CD4-positive, alpha-beta memory T cell (primary cell): ENCODE measurements around the gene SLC22A13. TPM values are rescaled to one million over a fixed set of nuclear protein-coding genes. Genes with fewer than 3 reads are reported as not detected.
A peak's percentile ranks its signal among the peaks of the same experiment; 100 is the strongest.

ENCODE experiments used
- CTCF ChIA-PET: fragments of 350-600 bp; sonication (Branson Sonifier 250); formaldehyde crosslinking; loops from one replicate; lab custom pipeline; 2021; ENCODE audit warnings: inconsistent platforms; ENCODE audit not compliant: partially characterized antibody; lab: Charles Lee
- POLR2A ChIA-PET: fragments of 350-600 bp; sonication (Branson Sonifier 250); formaldehyde crosslinking; loops from one replicate; lab custom pipeline; 2021; ENCODE audit not compliant: partially characterized antibody; lab: Charles Lee
- DNase-seq, 5 donors: peaks; one replicate each; pipeline versions ENCODE4 v3.0.0 to v3.0.0-alpha.2; 2020 to 2022; ENCODE audit warnings: mixed read lengths in 1 of 5
- H3K27ac ChIP-seq: one replicate; pipeline ENCODE4 v1.7.0; 2013; ENCODE audit warnings: low read depth, low read length
- H3K27me3 ChIP-seq: 2 replicates; pipeline ENCODE4 v1.7.0; 2013; ENCODE audit warnings: mild to moderate bottlenecking, low read length, moderate library complexity; ENCODE audit not compliant: insufficient read depth
- H3K36me3 ChIP-seq: 2 replicates; pipeline ENCODE4 v1.7.0; 2013; ENCODE audit warnings: mild to moderate bottlenecking, low read length, moderate library complexity; ENCODE audit not compliant: insufficient read depth
- H3K4me1 ChIP-seq: 2 replicates; pipeline ENCODE4 v1.7.0; 2013; ENCODE audit warnings: mild to moderate bottlenecking, low read length, moderate library complexity; ENCODE audit not compliant: insufficient read depth
- H3K4me3 ChIP-seq, 2 donors: one replicate each; pipeline ENCODE4 v1.7.0; 2013; ENCODE audit warnings: low read length in 2 of 2, mild to moderate bottlenecking in 1 of 2
- H3K9me3 ChIP-seq, 2 donors: one replicate each; pipeline ENCODE4 v1.7.0; 2013; ENCODE audit warnings: low read length in 2 of 2, control low read depth in 1 of 2; ENCODE audit not compliant: control insufficient read depth in 1 of 2
- H3K27ac Mint-ChIP-seq, 7 donors: one replicate each; pipeline ENCODE4 v1.8.0; 2020 to 2021; ENCODE audit warnings: mixed read lengths in 7 of 7, mild to moderate bottlenecking in 6 of 7, inconsistent platforms in 3 of 7, moderate library complexity in 3 of 7
- H3K27me3 Mint-ChIP-seq, 2 donors: one replicate each; pipeline ENCODE4 v1.8.0; 2020 to 2021; ENCODE audit warnings: mixed read lengths in 2 of 2
- H3K36me3 Mint-ChIP-seq, 2 donors: one replicate each; pipeline ENCODE4 v1.8.0; 2020 to 2021; ENCODE audit warnings: mixed read lengths in 2 of 2, inconsistent platforms in 1 of 2, mild to moderate bottlenecking in 1 of 2
- H3K4me1 Mint-ChIP-seq, 4 donors: one replicate each; pipeline ENCODE4 v1.8.0; 2020 to 2021; ENCODE audit warnings: mixed read lengths in 4 of 4, mild to moderate bottlenecking in 1 of 4
- H3K4me3 Mint-ChIP-seq, 8 donors: one replicate each; pipeline ENCODE4 v1.8.0; 2020 to 2021; ENCODE audit warnings: mixed read lengths in 8 of 8, mild to moderate bottlenecking in 7 of 8, moderate library complexity in 6 of 8, inconsistent platforms in 3 of 8
- H3K9me3 Mint-ChIP-seq, 8 donors: one replicate each; pipeline ENCODE4 v1.8.0; 2020 to 2021; ENCODE audit warnings: mixed read lengths in 8 of 8, mild to moderate bottlenecking in 5 of 8, inconsistent platforms in 3 of 8, moderate library complexity in 1 of 8
- intact Hi-C: fragments of 100-400 bp; cut with micrococcal nuclease; formaldehyde crosslinking; loops from one replicate; pipeline ENCODE4 v1.15.1; 2023
- polyA plus RNA-seq, 2 donors: library from polyadenylated mRNA; unstranded; fragments of 300-500 nt; fragmentation: Illumina TruSeq; gene quantifications; one replicate each; pipeline ENCODE4 v1.2.3, GENCODE V29; 2021
- total RNA-seq, 2 experiments: library from RNA; stranded (reverse); gene quantifications; one replicate each; pipeline ENCODE4 v1.2.3, GENCODE V29; 2021

SLC22A13 gene
- total RNA-seq: under 1 TPM; 0.44 to 0.67 TPM
- polyA plus RNA-seq: under 1 TPM in 1 of 2 donors, not detected in 1; 0.18 TPM

DNA sequence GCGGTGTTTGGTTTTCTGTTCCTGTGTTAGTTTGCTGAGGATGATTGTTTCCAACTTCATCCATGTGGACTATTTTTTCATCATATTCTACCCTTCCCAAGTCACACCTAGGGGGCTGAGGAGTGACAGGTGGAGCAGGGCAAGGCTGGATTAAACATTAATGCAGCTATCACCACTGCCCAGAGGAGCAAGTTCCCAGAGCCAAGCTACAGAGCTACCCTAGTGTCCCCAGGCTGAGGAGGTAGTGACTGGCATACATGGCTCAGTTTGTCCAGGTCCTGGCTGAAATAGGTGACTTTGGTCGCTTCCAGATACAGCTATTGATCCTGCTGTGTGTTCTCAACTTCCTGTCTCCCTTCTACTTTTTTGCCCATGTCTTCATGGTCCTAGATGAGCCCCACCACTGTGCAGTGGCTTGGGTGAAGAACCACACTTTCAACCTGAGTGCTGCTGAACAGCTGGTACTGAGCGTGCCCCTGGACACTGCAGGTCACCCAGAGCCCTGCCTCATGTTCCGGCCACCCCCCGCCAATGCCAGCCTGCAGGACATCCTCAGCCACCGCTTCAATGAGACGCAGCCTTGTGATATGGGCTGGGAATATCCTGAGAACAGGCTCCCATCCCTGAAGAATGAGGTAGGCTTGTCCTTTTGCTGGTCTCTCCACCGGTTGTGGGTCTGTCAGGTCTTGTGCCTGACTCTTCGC lies at the start of gene SLC22A13:
SLC22A13 (plus strand) TSS at position 209 of the 704 bp plus-strand sequence; CDS start at position 258, 49 bp downstream.
- H3K27me3 ChIP-seq: no peaks in the 10 kb centered on the region
- DNase-seq: no peak
- H3K4me3 ChIP-seq: no peak within 1 kb of the TSS
- peaks cover 5% of the 10 kb centered on the region for H3K4me1 ChIP-seq
- Mint-ChIP-seq H3K27me3 (no peaks in the 10 kb centered on the region), H3K9me3 (peaks cover 0 to 3% (median 0%) of the 10 kb centered on the region in 8 donors), H3K27ac (peak within 1 kb of the TSS in 2 of 7 donors; percentile 9 to 11), H3K4me1 (peaks cover 8 to 16% (median 15%) of the 10 kb centered on the region in 4 donors), H3K4me3 (no peak within 1 kb of the TSS), H3K36me3 (peaks cover under 1 to 9% of the 10 kb centered on the region in 2 donors)
- POLR2A ChIA-PET: no interaction called here
- H3K36me3 ChIP-seq: no peaks in the 10 kb centered on the region
- H3K9me3 ChIP-seq: no peaks in the 10 kb centered on the region
- no peak within 1 kb of the TSS for H3K27ac ChIP-seq
- CTCF ChIA-PET: no interaction called here
- intact Hi-C loops: no loop called here

DNA sequence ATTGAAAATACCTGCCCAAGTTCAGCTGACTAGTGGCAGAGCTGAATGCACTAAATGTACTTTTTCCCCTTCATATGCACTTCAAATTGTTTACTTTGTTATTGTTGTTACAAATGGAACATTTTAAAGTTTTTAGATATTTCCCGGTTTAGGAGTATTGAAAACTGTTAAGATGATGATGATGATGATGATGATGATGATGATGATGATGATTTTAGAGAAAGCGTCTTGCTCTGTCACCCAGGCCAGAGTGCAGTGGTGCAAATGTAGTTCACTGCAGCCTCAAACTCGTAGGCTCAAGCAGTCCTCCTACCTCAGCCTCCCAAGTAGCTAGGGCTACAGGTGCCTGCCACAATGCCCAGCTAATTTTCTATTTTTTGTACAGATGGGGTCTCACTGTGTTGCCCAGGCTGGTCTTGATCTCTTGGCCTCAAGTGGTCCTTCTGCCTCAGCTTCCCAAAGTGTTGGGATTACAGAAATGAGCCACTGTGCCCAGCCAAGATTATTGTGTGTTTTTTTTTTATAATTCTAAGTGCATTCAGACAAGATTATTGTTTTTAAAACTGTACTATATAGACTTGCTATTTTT lies 45.9 kb upstream of the SLC22A13 start:
- CTCF ChIA-PET: interaction anchor here (1.5 kb wide), 1 partner anchor 9 kb away, joined by 4 read pairs; no protein-coding TSS in a partner anchor
- Histone ChIP-seq H3K4me1 (no peaks in the 10 kb centered on the region), H3K9me3 (no peaks in the 10 kb centered on the region), H3K36me3 (peaks cover 22% of the 10 kb centered on the region), H3K27ac (no peak overlapping the region), H3K4me3 (no peak overlapping the region), H3K27me3 (no peaks in the 10 kb centered on the region)
- peaks cover 6 to 11% (median 7%) of the 10 kb centered on the region in 4 donors for H3K4me1 Mint-ChIP-seq
- H3K27ac Mint-ChIP-seq: no peak overlapping the region
- no peak overlapping the region for H3K4me3 Mint-ChIP-seq
- H3K9me3 Mint-ChIP-seq: no peaks in the 10 kb centered on the region
- intact Hi-C loops: no loop called here
- no peak for DNase-seq
- no peaks in the 10 kb centered on the region for H3K27me3 Mint-ChIP-seq
- POLR2A ChIA-PET: no interaction called here
- H3K36me3 Mint-ChIP-seq: peaks cover 40 to 50% of the 10 kb centered on the region in 2 donors

DNA sequence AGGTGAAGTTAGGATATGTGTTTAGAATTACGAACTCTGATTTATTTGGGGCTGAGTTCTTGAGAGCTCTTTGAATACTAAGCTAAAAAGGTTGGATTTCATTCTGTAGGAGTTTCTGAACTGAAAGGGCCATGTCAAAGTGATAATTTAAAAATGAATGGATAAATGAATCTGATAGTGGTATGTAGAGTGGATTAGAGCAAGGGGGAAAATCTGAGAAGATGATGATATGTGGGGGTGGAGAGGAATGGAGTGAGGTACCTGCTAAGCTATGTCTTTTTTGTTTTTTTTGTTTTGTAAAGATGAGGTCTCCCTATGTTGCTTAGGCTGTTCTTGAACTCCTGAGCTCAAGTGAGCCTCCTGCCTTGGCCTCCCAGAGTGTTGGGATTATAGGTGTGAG lies 44.6 kb upstream of the SLC22A13 start:
- H3K9me3 ChIP-seq: no peaks in the 10 kb centered on the region
- no peaks in the 10 kb centered on the region for H3K27me3 Mint-ChIP-seq
- intact Hi-C loops: no loop called here
- peak overlapping the region in 2 of 7 donors; percentile 0 to 37 for H3K27ac Mint-ChIP-seq
- H3K36me3 Mint-ChIP-seq: peaks cover 45 to 60% of the 10 kb centered on the region in 2 donors
- H3K27ac ChIP-seq: no peak overlapping the region
- DNase-seq: no peak
- H3K4me3 ChIP-seq: no peak overlapping the region
- no peak overlapping the region for H3K4me3 Mint-ChIP-seq
- no peaks in the 10 kb centered on the region for H3K4me1 ChIP-seq
- CTCF ChIA-PET: no interaction called here
- H3K4me1 Mint-ChIP-seq: peaks cover 6 to 11% (median 7%) of the 10 kb centered on the region in 4 donors
- POLR2A ChIA-PET: interaction anchor here (0.6 kb wide), 1 partner anchor 54 kb away, joined by 4 read pairs; no protein-coding TSS in a partner anchor
- peaks cover 25% of the 10 kb centered on the region for H3K36me3 ChIP-seq
- no peaks in the 10 kb centered on the region for H3K9me3 Mint-ChIP-seq
- H3K27me3 ChIP-seq: no peaks in the 10 kb centered on the region

- CTCF ChIA-PET: interaction anchor here (1.0 kb wide), 1 partner anchor 10 kb away, joined by 3 read pairs; no protein-coding TSS in a partner anchor
These were observed 43.5 kb upstream of the SLC22A13 start for GRCh38 chr3:38222032-38222634.

GRCh38 chr3:38224357-38224756 lies 41.3 kb upstream of the SLC22A13 start:
- Histone ChIP-seq H3K36me3 (peaks cover 26% of the 10 kb centered on the region), H3K27ac (no peak overlapping the region), H3K4me1 (no peaks in the 10 kb centered on the region), H3K4me3 (no peak overlapping the region), H3K9me3 (no peaks in the 10 kb centered on the region), H3K27me3 (no peaks in the 10 kb centered on the region)
- intact Hi-C loops: no loop called here
- H3K4me3 Mint-ChIP-seq: no peak overlapping the region
- no peak overlapping the region for H3K27ac Mint-ChIP-seq
- no peaks in the 10 kb centered on the region for H3K9me3 Mint-ChIP-seq
- ChIA-PET POLR2A (no interaction called here), CTCF (no interaction called here)
- peaks cover 0 to 5% (median under 1%) of the 10 kb centered on the region in 4 donors for H3K4me1 Mint-ChIP-seq
- peaks cover 42 to 58% of the 10 kb centered on the region in 2 donors for H3K36me3 Mint-ChIP-seq
- no peaks in the 10 kb centered on the region for H3K27me3 Mint-ChIP-seq
- no peak for DNase-seq

More at GRCh38 chr3:38222032-38222634, 43.5 kb upstream of the SLC22A13 start:
- Mint-ChIP-seq H3K27ac (peak overlapping the region in 1 of 7 donors; percentile 53), H3K9me3 (no peaks in the 10 kb centered on the region), H3K4me3 (peak overlapping the region in 1 of 8 donors; percentile 53), H3K4me1 (peaks cover 0 to 11% (median 5%) of the 10 kb centered on the region in 4 donors), H3K27me3 (no peaks in the 10 kb centered on the region), H3K36me3 (peaks cover 39 to 55% of the 10 kb centered on the region in 2 donors)
- H3K27me3 ChIP-seq: no peaks in the 10 kb centered on the region
- H3K9me3 ChIP-seq: no peaks in the 10 kb centered on the region
- H3K4me3 ChIP-seq: no peak overlapping the region
- POLR2A ChIA-PET: no interaction called here
- intact Hi-C loops: no loop called here
- peaks cover 17% of the 10 kb centered on the region for H3K36me3 ChIP-seq
- no peak overlapping the region for H3K27ac ChIP-seq
- H3K4me1 ChIP-seq: no peaks in the 10 kb centered on the region
- DNase-seq: no peak

DNA sequence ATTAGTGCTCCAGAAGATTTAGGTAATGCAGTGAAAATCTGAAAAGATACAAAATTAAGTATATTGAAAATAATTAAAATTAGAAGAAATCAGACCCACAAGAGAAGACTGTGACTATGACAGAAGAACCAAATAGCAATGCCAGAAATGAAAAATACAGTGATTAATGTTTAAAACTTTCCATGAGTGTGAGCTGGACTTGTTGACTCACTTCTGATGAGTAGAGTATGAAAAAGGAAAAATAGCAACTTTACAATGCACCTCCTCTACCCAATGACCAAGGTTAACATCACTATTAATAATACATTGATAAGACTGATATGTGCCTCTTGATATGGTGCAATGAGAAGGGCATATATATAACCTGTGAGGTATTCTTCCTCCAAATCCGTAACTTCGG lies 39.3 kb upstream of the SLC22A13 start:
- DNase-seq: no peak
- intact Hi-C loops: no loop called here
- Mint-ChIP-seq H3K36me3 (peaks cover 56 to 67% of the 10 kb centered on the region in 2 donors), H3K9me3 (no peaks in the 10 kb centered on the region), H3K4me3 (no peak overlapping the region), H3K27me3 (no peaks in the 10 kb centered on the region), H3K27ac (no peak overlapping the region), H3K4me1 (no peaks in the 10 kb centered on the region)
- Histone ChIP-seq H3K9me3 (no peaks in the 10 kb centered on the region), H3K36me3 (peaks cover 33% of the 10 kb centered on the region), H3K4me3 (no peak overlapping the region), H3K27me3 (no peaks in the 10 kb centered on the region), H3K4me1 (no peaks in the 10 kb centered on the region), H3K27ac (no peak overlapping the region)
- ChIA-PET CTCF (no interaction called here), POLR2A (no interaction called here)

GRCh38 chr3:38227989-38228388 lies 37.6 kb upstream of the SLC22A13 start:
- Histone ChIP-seq H3K27me3 (no peaks in the 10 kb centered on the region), H3K36me3 (peaks cover 31% of the 10 kb centered on the region), H3K27ac (no peak overlapping the region), H3K9me3 (no peaks in the 10 kb centered on the region), H3K4me3 (no peak overlapping the region), H3K4me1 (no peaks in the 10 kb centered on the region)
- CTCF ChIA-PET: no interaction called here
- Mint-ChIP-seq H3K4me1 (no peaks in the 10 kb centered on the region), H3K4me3 (no peak overlapping the region), H3K36me3 (peaks cover 55 to 63% of the 10 kb centered on the region in 2 donors), H3K27ac (no peak overlapping the region), H3K9me3 (no peaks in the 10 kb centered on the region), H3K27me3 (no peaks in the 10 kb centered on the region)
- intact Hi-C loops: loop anchor here (2.0 kb wide), 1 partner anchor 17 kb away; no protein-coding TSS in a partner anchor
- POLR2A ChIA-PET: no interaction called here
- no peak for DNase-seq
